PC-9 (cell line): ENCODE results near the gene CYGB. TPM values are rescaled to one million over a fixed set of nuclear protein-coding genes. Genes with fewer than 3 reads are reported as not detected.

ENCODE experiments used
- BruUV-seq: library from RNA; stranded (reverse); fragments of 400-500 nt; replicated peaks from 2 replicates; lab custom pipeline; 2021; lab: Mats Ljungman, UMichigan
- CTCF ChIA-PET: fragments of 300-600 bp; sonication (Branson Sonifier 250); formaldehyde crosslinking; loops from one replicate; lab custom pipeline; 2022; ENCODE audit warnings: antibody characterized with exemption; lab: Charles Lee
- POLR2A ChIA-PET: fragments of 300-600 bp; sonication (Branson Sonifier 250); formaldehyde crosslinking; loops from one replicate; lab custom pipeline; 2022; ENCODE audit warnings: antibody characterized with exemption; ENCODE audit not compliant: unreplicated experiment; lab: Charles Lee
- DNase-seq, 2 experiments: peaks; one replicate each; pipeline versions ENCODE4 v3.0.0 to v3.0.0-alpha.2; 2015 to 2022; ENCODE audit warnings: mixed read lengths in 1 of 2
- H2AFZ ChIP-seq: fragments of 200-600 bp; sonication (generic); 2 replicates; pipeline ENCODE4 v1.8.1; 2017; ENCODE audit warnings: antibody characterized with exemption
- H3F3A ChIP-seq: fragments of 200-600 bp; sonication (generic); 2 replicates; pipeline ENCODE4 v1.8.1; 2017; ENCODE audit warnings: antibody characterized with exemption, mild to moderate bottlenecking, low read depth; ENCODE audit not compliant: insufficient read depth
- H3K27ac ChIP-seq: fragments of 200-600 bp; sonication (generic); 2 replicates; pipeline ENCODE4 v1.6.1; 2016; ENCODE audit warnings: mixed run types
- H3K27me3 ChIP-seq: fragments of 200-600 bp; sonication (generic); 2 replicates; pipeline ENCODE4 v1.6.1; 2016; ENCODE audit warnings: low read depth, mixed run types; ENCODE audit not compliant: insufficient read depth
- H3K36me3 ChIP-seq: fragments of 200-600 bp; sonication (generic); 2 replicates; pipeline ENCODE4 v1.6.1; 2016; ENCODE audit warnings: low read depth, mixed run types
- H3K4me1 ChIP-seq: fragments of 200-600 bp; sonication (generic); replicated peaks from 2 replicates; pipeline ENCODE4 v1.6.1; 2016; ENCODE audit warnings: mixed run types; ENCODE audit not compliant: insufficient read depth
- H3K4me2 ChIP-seq: fragments of 200-600 bp; sonication (generic); 2 replicates; pipeline ENCODE4 v1.6.1; 2017; ENCODE audit warnings: mixed run types
- H3K4me3 ChIP-seq: fragments of 200-600 bp; sonication (generic); 2 replicates; pipeline ENCODE4 v1.6.1; 2016; ENCODE audit warnings: mixed run types
- H3K79me2 ChIP-seq: fragments of 200-600 bp; sonication (generic); 2 replicates; pipeline ENCODE4 v1.6.1; 2017; ENCODE audit warnings: low read depth, mixed run types
- H3K9me2 ChIP-seq: fragments of 200-600 bp; sonication (generic); 2 replicates; pipeline ENCODE4 v1.8.1; 2017; ENCODE audit warnings: mild to moderate bottlenecking; ENCODE audit not compliant: insufficient read depth
- H3K9me3 ChIP-seq: fragments of 200-600 bp; sonication (generic); 2 replicates; pipeline ENCODE4 v1.8.1; 2016; ENCODE audit warnings: low read depth; ENCODE audit not compliant: insufficient read depth
- H4K20me1 ChIP-seq: fragments of 200-600 bp; sonication (generic); 2 replicates; pipeline ENCODE4 v1.8.1; 2017; ENCODE audit not compliant: insufficient read depth
- CTCF ChIP-seq: fragments of 200-600 bp; sonication (generic); conservative IDR thresholded peaks from 2 replicates; pipeline ENCODE4 v1.6.1; 2017; ENCODE audit warnings: mixed run types, antibody characterized with exemption, mild to moderate bottlenecking, moderate library complexity
- EZH2 ChIP-seq: fragments of 200-600 bp; sonication (generic); IDR thresholded peaks from 2 replicates; pipeline ENCODE4 v1.8.0; 2017; ENCODE audit warnings: antibody characterized with exemption, low read depth
- intact Hi-C: fragments of 100-400 bp; cut with micrococcal nuclease; formaldehyde crosslinking; loops from one replicate; pipeline ENCODE4 v1.10.0; 2022; ENCODE audit not compliant: unreplicated experiment
- total RNA-seq: library from RNA; stranded (reverse); gene quantifications from 2 replicates; pipeline ENCODE4 v1.2.3, GENCODE V29; 2021

The CYGB gene
- total RNA-seq, 1 experiment from 2014 or later = 1.1 TPM

- H3K27ac ChIP-seq = no peak overlapping the region
- POLR2A ChIA-PET = no interaction called here
Observed at GRCh38 chr17:76544546-76545365, 7.2 kb upstream of the CYGB start.

GRCh38 chr17:76543826-76544545, 6.5 kb upstream of the CYGB start:
- Histone ChIP-seq H3K27ac (no peak overlapping the region), H3K4me3 (no peak overlapping the region), H2AFZ (no peak overlapping the region), H3K36me3 (no peaks in the 10 kb centered on the region), H3K27me3 (no peaks in the 10 kb centered on the region), H4K20me1 (no peaks in the 10 kb centered on the region), H3F3A (no peaks in the 10 kb centered on the region; the same call in 1 of the 2 replicates), H3K79me2 (no peaks in the 10 kb centered on the region), H3K9me2 (no peaks in the 10 kb centered on the region), H3K9me3 (no peaks in the 10 kb centered on the region), H3K4me1 (0 out of 2 replicates have a peak, but pooled peaks cover 3% of the 10 kb centered on the region), H3K4me2 (no peak overlapping the region)
- intact Hi-C loops = no loop called here
- DNase-seq = no peak
- POLR2A ChIA-PET = no interaction called here
- no TSS peak for BruUV-seq
- TF ChIP-seq EZH2 (no peak), CTCF (no peak)
- CTCF ChIA-PET = no interaction called here

More at GRCh38 chr17:76544546-76545365, 7.2 kb upstream of the CYGB start:
- DNase-seq = no peak
- Histone ChIP-seq H3K4me3 (no peak overlapping the region), H3K27me3 (no peaks in the 10 kb centered on the region), H3K4me1 (0 out of 2 replicates have a peak, but pooled peaks cover 3% of the 10 kb centered on the region), H3K9me2 (no peaks in the 10 kb centered on the region), H4K20me1 (no peaks in the 10 kb centered on the region), H3K4me2 (no peak overlapping the region), H3F3A (no peaks in the 10 kb centered on the region; the same call in 1 of the 2 replicates), H3K36me3 (no peaks in the 10 kb centered on the region), H3K79me2 (no peaks in the 10 kb centered on the region), H2AFZ (no peak overlapping the region), H3K9me3 (no peaks in the 10 kb centered on the region)
- intact Hi-C loops = no loop called here
- no peak for TF ChIP-seq CTCF
- no peak for TF ChIP-seq EZH2
- no TSS peak for BruUV-seq
- CTCF ChIA-PET = interaction anchor here (0.6 kb wide), 1 partner anchor 136 kb away, joined by 3 read pairs; no protein-coding TSS in a partner anchor

GRCh38 chr17:76543482-76543825, 5.9 kb upstream of the CYGB start:
- TF ChIP-seq CTCF = no peak
- no peak for TF ChIP-seq EZH2

More at GRCh38 chr17:76543482-76543825, 5.9 kb upstream of the CYGB start:
- Histone ChIP-seq H3K4me2 (no peak overlapping the region), H3K9me3 (no peaks in the 10 kb centered on the region), H3K9me2 (no peaks in the 10 kb centered on the region), H3K79me2 (no peaks in the 10 kb centered on the region), H2AFZ (no peak overlapping the region), H3K4me1 (0 out of 2 replicates have a peak, but pooled peaks cover 3% of the 10 kb centered on the region), H3F3A (no peaks in the 10 kb centered on the region; the same call in 1 of the 2 replicates), H4K20me1 (no peaks in the 10 kb centered on the region), H3K27me3 (no peaks in the 10 kb centered on the region), H3K4me3 (no peak overlapping the region), H3K27ac (no peak overlapping the region), H3K36me3 (no peaks in the 10 kb centered on the region)
- intact Hi-C loops = no loop called here
- BruUV-seq = no TSS peak
- CTCF ChIA-PET = no interaction called here
- POLR2A ChIA-PET = no interaction called here
- no peak for DNase-seq
